Activated T-cell treated with anti-CD3 and anti-CD28 coated beads, Interleukin-2, amount 50 U/mL, for 4 hours (primary cell): ENCODE results near the gene ATP7B. TPM values are rescaled to one million over a fixed set of nuclear protein-coding genes. Genes with fewer than 3 reads are reported as not detected.

Experiments used
- ATAC-seq, 2 donors: fragments of 200-7000 bp; cut with Tn5 transposase; one replicate each; pipeline ENCODE4 v1.10.0; 2021
- DNase-seq: peaks from one replicate; pipeline ENCODE4 v3.0.0-alpha.2; 2020
- H3K27me3 Mint-ChIP-seq: one replicate; pipeline ENCODE4 v1.8.0; 2021; ENCODE audit warnings: low read depth, mixed read lengths
- H3K36me3 Mint-ChIP-seq: one replicate; pipeline ENCODE4 v1.8.0; 2022; ENCODE audit warnings: mixed read lengths; ENCODE audit not compliant: insufficient read depth
- H3K4me1 Mint-ChIP-seq: one replicate; pipeline ENCODE4 v1.8.0; 2021; ENCODE audit warnings: low read depth, mixed read lengths
- H3K4me3 Mint-ChIP-seq: one replicate; pipeline ENCODE4 v1.8.0; 2021; ENCODE audit warnings: mild to moderate bottlenecking, moderate library complexity, mixed read lengths
- H3K9me3 Mint-ChIP-seq: one replicate; pipeline ENCODE4 v1.8.0; 2021; ENCODE audit warnings: mixed read lengths
- total RNA-seq, 3 donors: library from RNA; stranded (reverse); gene quantifications; one replicate each; pipeline ENCODE4 v1.2.1, GENCODE V29; 2021

Gene ATP7B
- total RNA-seq, 3 donors from 2014 or later, result 0.54 to 0.83 (median 0.61) TPM

DNA sequence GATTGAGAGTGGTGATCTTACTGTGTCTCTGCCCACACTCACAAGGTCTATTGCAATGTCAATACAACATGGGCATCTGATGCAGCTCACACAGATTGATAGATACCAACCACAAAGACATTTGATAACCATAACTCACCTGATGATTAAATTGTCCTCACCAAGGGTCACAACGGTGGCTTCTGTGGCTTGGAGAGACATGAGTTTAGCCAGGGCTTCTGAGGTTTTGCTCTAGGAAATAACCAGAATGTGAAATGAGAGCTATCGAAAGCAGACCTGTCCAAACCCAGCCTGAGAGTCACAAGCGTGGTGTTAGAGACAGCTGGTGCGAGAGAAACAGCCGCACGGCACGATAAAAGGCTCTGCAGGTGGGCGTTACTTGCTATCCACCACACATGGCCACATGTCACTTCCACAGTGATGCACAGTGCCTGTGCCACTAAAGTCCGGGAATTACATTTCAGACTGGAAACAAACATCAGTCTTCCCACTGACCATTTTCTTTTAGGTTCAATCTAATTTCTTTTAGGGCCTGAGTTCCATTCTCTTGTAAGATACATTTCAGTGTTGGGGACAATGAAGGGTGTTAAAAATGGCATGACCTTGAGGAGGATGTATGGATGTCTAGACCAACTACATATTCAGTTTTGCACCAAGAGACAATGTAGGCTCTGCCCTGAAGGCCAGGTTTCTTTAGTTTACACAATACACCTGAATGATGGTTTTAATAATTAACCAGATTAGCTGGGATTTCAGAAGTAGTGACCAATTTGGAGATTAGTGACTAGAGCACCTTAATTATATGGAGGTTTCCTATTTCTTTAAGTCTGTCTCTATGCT is 53.7 kb downstream of the ATP7B start:
- Mint-ChIP-seq H3K9me3 (no peaks in the 10 kb centered on the region), H3K27me3 (no peaks in the 10 kb centered on the region), H3K4me3 (no peak overlapping the region), H3K36me3 (no peaks in the 10 kb centered on the region), H3K4me1 (peaks cover 30% of the 10 kb centered on the region)
- no peak for DNase-seq
- no peak for ATAC-seq

GRCh38 chr13:51956717-51957116 is 54.5 kb downstream of the ATP7B start:
- H3K4me1 Mint-ChIP-seq, result peaks cover 38% of the 10 kb centered on the region
- H3K27me3 Mint-ChIP-seq, result no peaks in the 10 kb centered on the region

DNA sequence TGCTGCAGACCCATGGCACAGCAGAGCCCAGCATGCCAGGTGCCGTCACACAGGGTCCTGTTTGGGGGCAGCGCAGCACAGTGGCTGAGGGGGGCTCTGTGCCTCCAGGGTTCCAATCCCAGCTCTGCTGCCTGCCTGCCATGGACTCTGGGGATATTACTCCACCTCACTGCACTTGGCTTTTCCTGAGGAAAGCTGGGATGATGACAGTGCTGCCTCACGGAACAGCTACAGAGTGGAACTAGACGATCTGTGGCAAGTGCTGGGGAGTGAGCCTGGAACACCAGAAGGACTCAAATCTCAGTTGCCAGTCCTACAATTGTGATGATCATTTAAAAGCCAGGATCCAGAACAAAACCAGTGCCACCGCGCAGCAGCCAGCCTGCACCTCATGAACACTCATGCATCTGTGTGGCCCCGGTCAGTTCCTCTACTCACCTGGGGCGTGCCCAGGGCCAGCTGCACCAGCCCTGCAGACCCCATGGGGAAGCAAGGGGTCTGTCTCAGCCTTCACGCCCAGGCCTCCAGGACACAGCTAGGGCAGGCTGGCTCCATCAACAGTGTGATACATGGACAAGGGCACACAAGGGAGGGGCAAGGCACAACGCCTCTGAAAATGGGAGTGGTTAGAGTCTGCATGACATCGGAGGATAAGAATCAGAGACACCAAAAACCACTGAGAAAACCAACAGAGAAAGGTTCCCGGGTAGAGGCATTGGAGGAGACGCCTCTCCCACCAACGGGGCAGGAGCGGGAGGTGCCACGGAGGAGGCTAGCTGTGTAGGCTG is 55.2 kb downstream of the ATP7B start:
- H3K9me3 Mint-ChIP-seq, result peaks cover 3% of the 10 kb centered on the region
- H3K4me3 Mint-ChIP-seq, result no peak overlapping the region
- H3K4me1 Mint-ChIP-seq, result peaks cover 45% of the 10 kb centered on the region
- H3K36me3 Mint-ChIP-seq, result no peaks in the 10 kb centered on the region
- no peak for ATAC-seq
- no peaks in the 10 kb centered on the region for H3K27me3 Mint-ChIP-seq
- DNase-seq, result no peak

More at GRCh38 chr13:51956717-51957116, 54.5 kb downstream of the ATP7B start:
- Mint-ChIP-seq H3K4me3 (no peak overlapping the region), H3K36me3 (no peaks in the 10 kb centered on the region), H3K9me3 (no peaks in the 10 kb centered on the region)
- ATAC-seq (no peak), DNase-seq (no peak)

GRCh38 chr13:51955281-51955771 is 55.9 kb downstream of the ATP7B start:
- no peak overlapping the region for H3K4me3 Mint-ChIP-seq
- no peak for DNase-seq
- peaks cover 5% of the 10 kb centered on the region for H3K36me3 Mint-ChIP-seq
- H3K27me3 Mint-ChIP-seq, result no peaks in the 10 kb centered on the region
- ATAC-seq, result no peak
- H3K9me3 Mint-ChIP-seq, result peaks cover 10% of the 10 kb centered on the region
- H3K4me1 Mint-ChIP-seq, result peaks cover 52% of the 10 kb centered on the region

GRCh38 chr13:51953347-51954195 is 57.7 kb downstream of the ATP7B start:
- ATAC-seq, result no peak
- no peak for DNase-seq
- no peak overlapping the region for H3K4me3 Mint-ChIP-seq
- H3K27me3 Mint-ChIP-seq, result no peaks in the 10 kb centered on the region
- peaks cover 18% of the 10 kb centered on the region for H3K9me3 Mint-ChIP-seq
- peaks cover 5% of the 10 kb centered on the region for H3K36me3 Mint-ChIP-seq
- H3K4me1 Mint-ChIP-seq, result peaks cover 53% of the 10 kb centered on the region

GRCh38 chr13:51950722-51951121 is 60.5 kb downstream of the ATP7B start:
- DNase-seq, result no peak
- no peaks in the 10 kb centered on the region for H3K27me3 Mint-ChIP-seq
- H3K4me1 Mint-ChIP-seq, result peaks cover 45% of the 10 kb centered on the region
- no peak for ATAC-seq
- peaks cover 18% of the 10 kb centered on the region for H3K9me3 Mint-ChIP-seq
- H3K36me3 Mint-ChIP-seq, result peaks cover 5% of the 10 kb centered on the region
- peak overlapping the region; percentile 43 for H3K4me3 Mint-ChIP-seq

GRCh38 chr13:51946163-51946669 is 65.0 kb downstream of the ATP7B start:
- H3K4me1 Mint-ChIP-seq, result peaks cover 57% of the 10 kb centered on the region

GRCh38 chr13:51945149-51945548 is 66.1 kb downstream of the ATP7B start:
- H3K9me3 Mint-ChIP-seq, result peaks cover 6% of the 10 kb centered on the region
- DNase-seq (no peak), ATAC-seq (no peak)
- H3K4me1 Mint-ChIP-seq, result peaks cover 53% of the 10 kb centered on the region
- H3K36me3 Mint-ChIP-seq, result no peaks in the 10 kb centered on the region
- no peak overlapping the region for H3K4me3 Mint-ChIP-seq
- H3K27me3 Mint-ChIP-seq, result no peaks in the 10 kb centered on the region

More at GRCh38 chr13:51946163-51946669, 65.0 kb downstream of the ATP7B start:
- peaks cover 16% of the 10 kb centered on the region for H3K9me3 Mint-ChIP-seq
- no peak for DNase-seq
- no peak for ATAC-seq
- no peaks in the 10 kb centered on the region for H3K27me3 Mint-ChIP-seq
- H3K36me3 Mint-ChIP-seq, result peaks cover 5% of the 10 kb centered on the region
- no peak overlapping the region for H3K4me3 Mint-ChIP-seq

DNA sequence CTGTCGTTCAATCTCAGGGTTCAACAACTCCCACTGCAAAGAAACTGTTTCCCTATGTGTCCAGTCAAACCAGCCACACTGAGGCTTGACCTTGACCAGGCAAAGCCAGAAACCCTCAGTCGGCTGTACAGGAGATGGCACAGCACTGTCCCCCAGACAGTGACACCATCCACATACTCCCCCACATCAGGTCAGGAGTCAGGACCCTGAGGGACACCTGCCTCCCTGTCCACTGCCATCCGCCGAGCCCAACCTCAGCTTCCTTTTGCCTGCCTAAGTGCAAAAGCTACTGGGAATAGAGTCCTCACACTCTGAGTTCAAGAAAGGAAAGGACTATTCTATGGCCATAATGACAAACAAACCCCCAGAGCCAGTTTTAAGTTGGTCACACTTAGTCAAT is 66.8 kb downstream of the ATP7B start:
- DNase-seq (no peak), ATAC-seq (no peak)
- peaks cover 52% of the 10 kb centered on the region for H3K4me1 Mint-ChIP-seq
- no peaks in the 10 kb centered on the region for H3K36me3 Mint-ChIP-seq
- H3K27me3 Mint-ChIP-seq, result no peaks in the 10 kb centered on the region
- no peak overlapping the region for H3K4me3 Mint-ChIP-seq
- peaks cover 2% of the 10 kb centered on the region for H3K9me3 Mint-ChIP-seq

- DNase-seq (no peak), ATAC-seq (no peak)
- no peaks in the 10 kb centered on the region for H3K27me3 Mint-ChIP-seq
- H3K4me3 Mint-ChIP-seq, result no peak overlapping the region
- no peaks in the 10 kb centered on the region for H3K36me3 Mint-ChIP-seq
- H3K4me1 Mint-ChIP-seq, result peaks cover 51% of the 10 kb centered on the region
- no peaks in the 10 kb centered on the region for H3K9me3 Mint-ChIP-seq
Measured at GRCh38 chr13:51943721-51944120, 67.5 kb downstream of the ATP7B start.

- DNase-seq (no peak), ATAC-seq (peak; percentile 30 to 46)
- H3K36me3 Mint-ChIP-seq, result no peaks in the 10 kb centered on the region
- no peaks in the 10 kb centered on the region for H3K27me3 Mint-ChIP-seq
- peak overlapping the region; percentile 58 for H3K4me3 Mint-ChIP-seq
- H3K4me1 Mint-ChIP-seq, result peaks cover 53% of the 10 kb centered on the region
- no peaks in the 10 kb centered on the region for H3K9me3 Mint-ChIP-seq
Measured at GRCh38 chr13:51942189-51942588, 69.1 kb downstream of the ATP7B start.

GRCh38 chr13:51938454-51938853 is 72.8 kb downstream of the ATP7B start:
- Mint-ChIP-seq H3K9me3 (no peaks in the 10 kb centered on the region), H3K36me3 (no peaks in the 10 kb centered on the region), H3K4me1 (peaks cover 37% of the 10 kb centered on the region), H3K27me3 (no peaks in the 10 kb centered on the region), H3K4me3 (no peak overlapping the region)
- ATAC-seq (no peak), DNase-seq (no peak)

- no peak overlapping the region for H3K4me3 Mint-ChIP-seq
- no peak for ATAC-seq
- H3K4me1 Mint-ChIP-seq, result peaks cover 28% of the 10 kb centered on the region
Measured at GRCh38 chr13:51937320-51938290, 73.6 kb downstream of the ATP7B start.

More at GRCh38 chr13:51937320-51938290, 73.6 kb downstream of the ATP7B start:
- no peak for DNase-seq
- H3K27me3 Mint-ChIP-seq, result no peaks in the 10 kb centered on the region
- no peaks in the 10 kb centered on the region for H3K36me3 Mint-ChIP-seq
- H3K9me3 Mint-ChIP-seq, result no peaks in the 10 kb centered on the region
